Measurements from ENCODE around the gene LDLRAD4. TPM values are rescaled to one million over a fixed set of nuclear protein-coding genes. Genes with fewer than 3 reads are reported as not detected.

Gene LDLRAD4
- total RNA-seq, 1 experiment from 2014 or later = 204 TPM

DNA sequence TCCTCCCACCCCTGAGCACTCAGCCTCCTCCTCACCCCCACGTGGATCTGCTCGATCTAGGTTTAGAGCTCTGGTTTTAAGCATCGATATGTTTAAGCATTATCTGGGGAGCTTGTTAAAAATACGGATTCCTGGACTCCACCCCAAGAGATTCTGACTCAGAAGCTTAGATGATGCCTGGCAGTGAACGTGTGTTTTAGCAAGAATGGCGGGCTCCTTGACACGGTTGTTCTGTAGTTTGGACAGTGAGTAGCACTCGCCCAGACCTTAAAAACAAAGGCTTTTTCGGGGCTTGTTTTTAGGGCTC lies 47.3 kb downstream of the LDLRAD4 start:
- H3K27ac ChIP-seq (ENCODE audit: low read length) = no peak overlapping the region
- no peak overlapping the region for H3K4me3 ChIP-seq (ENCODE audit: low read length)
- no peak for DNase-seq
- no peaks in the 10 kb centered on the region for H3K36me3 ChIP-seq (ENCODE audit: insufficient read depth, low read length)
- H4K20me1 ChIP-seq (ENCODE audit: insufficient read depth, low read depth, low read length) = no peaks in the 10 kb centered on the region
- no peaks in the 10 kb centered on the region for H3K9me3 ChIP-seq (ENCODE audit: low read length)
- no peaks in the 10 kb centered on the region for H3K9me2 ChIP-seq (replicated peaks; ENCODE audit: insufficient read depth, low read length)
- H3K4me2 ChIP-seq (ENCODE audit: low read depth, low read length, poor library complexity, severe bottlenecking) = no peak overlapping the region
- no peaks in the 10 kb centered on the region for H3K27me3 ChIP-seq (ENCODE audit: low read length)
- no peaks in the 10 kb centered on the region for H3K79me2 ChIP-seq (ENCODE audit: low read length)
- no peaks in the 10 kb centered on the region for H3K4me1 ChIP-seq (ENCODE audit: low read length)
- no peak overlapping the region for H3K9ac ChIP-seq (ENCODE audit: low read length)
- no peak overlapping the region for H2AFZ ChIP-seq (ENCODE audit: low read length)

DNA sequence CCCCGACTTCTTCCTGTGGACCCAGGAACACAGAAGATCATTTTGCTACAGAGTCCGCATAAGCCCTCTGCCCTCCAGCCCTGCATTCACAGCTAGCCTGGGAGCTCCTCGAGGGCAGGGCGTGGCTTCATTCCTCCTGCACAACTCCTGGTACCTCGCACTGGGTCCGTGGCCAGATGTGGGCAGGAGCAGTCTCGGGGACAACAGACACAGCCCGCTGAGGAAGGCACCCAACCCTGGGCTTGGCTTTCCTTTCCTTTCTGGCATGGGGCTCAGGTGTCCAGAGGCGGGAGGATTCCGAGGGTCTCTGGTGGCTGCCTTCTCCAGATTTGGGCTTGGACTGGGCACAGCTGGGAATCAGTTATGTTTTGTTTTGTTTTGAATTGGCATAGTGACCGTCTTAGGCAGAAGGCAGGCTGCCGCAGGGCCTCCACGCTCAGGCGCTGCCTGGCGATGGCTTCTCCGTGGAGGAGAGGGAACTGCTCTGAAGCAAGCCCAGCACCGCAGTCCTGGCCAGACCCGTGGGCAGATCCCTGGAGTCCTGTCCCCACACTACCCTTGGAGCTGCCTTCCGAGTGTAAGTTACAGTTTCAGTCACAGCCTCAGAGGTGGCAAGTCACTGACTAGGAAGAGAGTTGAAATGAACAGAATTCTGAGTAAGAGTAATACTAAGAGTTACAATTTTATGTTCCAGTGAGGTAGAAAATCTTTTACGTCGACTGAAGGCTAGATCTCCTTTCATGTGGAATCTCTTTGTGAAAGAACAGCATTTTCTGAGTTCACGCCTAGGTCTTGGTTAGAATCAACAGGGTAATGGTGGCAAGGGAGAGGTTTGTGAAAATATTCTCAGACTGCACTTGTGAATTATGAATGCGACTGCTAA lies 47.9 kb downstream of the LDLRAD4 start:
- no peak overlapping the region for H3K4me2 ChIP-seq (ENCODE audit: low read depth, low read length, poor library complexity, severe bottlenecking)
- no peaks in the 10 kb centered on the region for H4K20me1 ChIP-seq (ENCODE audit: insufficient read depth, low read depth, low read length)
- H3K27ac ChIP-seq (ENCODE audit: low read length) = no peak overlapping the region
- H3K4me1 ChIP-seq (ENCODE audit: low read length) = no peaks in the 10 kb centered on the region
- no peak overlapping the region for H2AFZ ChIP-seq (ENCODE audit: low read length)
- H3K27me3 ChIP-seq (ENCODE audit: low read length) = no peaks in the 10 kb centered on the region
- no peaks in the 10 kb centered on the region for H3K9me3 ChIP-seq (ENCODE audit: low read length)
- DNase-seq = no peak
- H3K9ac ChIP-seq (ENCODE audit: low read length) = no peak overlapping the region
- H3K36me3 ChIP-seq (ENCODE audit: insufficient read depth, low read length) = no peaks in the 10 kb centered on the region
- no peak overlapping the region for H3K4me3 ChIP-seq (ENCODE audit: low read length)
- no peaks in the 10 kb centered on the region for H3K9me2 ChIP-seq (replicated peaks; ENCODE audit: insufficient read depth, low read length)
- no peaks in the 10 kb centered on the region for H3K79me2 ChIP-seq (ENCODE audit: low read length)

DNA sequence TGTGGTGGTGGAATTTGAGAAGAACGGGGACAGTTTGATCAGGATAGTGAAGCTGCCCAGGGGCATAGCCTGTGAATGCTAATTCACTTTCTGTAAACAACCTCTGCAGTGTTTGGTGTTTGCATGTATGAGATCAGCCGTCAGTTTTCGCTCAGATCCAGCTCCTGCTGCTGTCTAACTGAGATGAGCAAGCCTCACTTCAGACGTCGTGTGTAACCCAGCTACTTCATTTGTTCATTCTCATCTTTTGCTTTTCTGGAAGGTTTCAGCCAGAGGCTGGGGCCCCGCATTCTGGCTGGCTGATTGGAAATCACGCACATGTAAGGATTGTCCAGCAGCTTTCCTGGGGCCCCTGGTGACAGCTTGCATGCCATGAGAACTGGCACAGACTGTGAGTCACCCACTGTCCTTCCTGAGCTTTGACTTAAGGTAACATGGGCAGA lies 48.9 kb downstream of the LDLRAD4 start:
- no peaks in the 10 kb centered on the region for H3K9me3 ChIP-seq (ENCODE audit: low read length)
- no peaks in the 10 kb centered on the region for H3K4me1 ChIP-seq (ENCODE audit: low read length)
- no peak for DNase-seq
- H3K36me3 ChIP-seq (ENCODE audit: insufficient read depth, low read length) = no peaks in the 10 kb centered on the region
- no peak overlapping the region for H3K27ac ChIP-seq (ENCODE audit: low read length)
- H2AFZ ChIP-seq (ENCODE audit: low read length) = no peak overlapping the region
- H4K20me1 ChIP-seq (ENCODE audit: insufficient read depth, low read depth, low read length) = no peaks in the 10 kb centered on the region
- H3K9ac ChIP-seq (ENCODE audit: low read length) = no peak overlapping the region
- no peaks in the 10 kb centered on the region for H3K27me3 ChIP-seq (ENCODE audit: low read length)
- H3K4me3 ChIP-seq (ENCODE audit: low read length) = no peak overlapping the region
- H3K79me2 ChIP-seq (ENCODE audit: low read length) = no peaks in the 10 kb centered on the region
- H3K4me2 ChIP-seq (ENCODE audit: low read depth, low read length, poor library complexity, severe bottlenecking) = no peak overlapping the region
- H3K9me2 ChIP-seq (replicated peaks; ENCODE audit: insufficient read depth, low read length) = no peaks in the 10 kb centered on the region

DNA sequence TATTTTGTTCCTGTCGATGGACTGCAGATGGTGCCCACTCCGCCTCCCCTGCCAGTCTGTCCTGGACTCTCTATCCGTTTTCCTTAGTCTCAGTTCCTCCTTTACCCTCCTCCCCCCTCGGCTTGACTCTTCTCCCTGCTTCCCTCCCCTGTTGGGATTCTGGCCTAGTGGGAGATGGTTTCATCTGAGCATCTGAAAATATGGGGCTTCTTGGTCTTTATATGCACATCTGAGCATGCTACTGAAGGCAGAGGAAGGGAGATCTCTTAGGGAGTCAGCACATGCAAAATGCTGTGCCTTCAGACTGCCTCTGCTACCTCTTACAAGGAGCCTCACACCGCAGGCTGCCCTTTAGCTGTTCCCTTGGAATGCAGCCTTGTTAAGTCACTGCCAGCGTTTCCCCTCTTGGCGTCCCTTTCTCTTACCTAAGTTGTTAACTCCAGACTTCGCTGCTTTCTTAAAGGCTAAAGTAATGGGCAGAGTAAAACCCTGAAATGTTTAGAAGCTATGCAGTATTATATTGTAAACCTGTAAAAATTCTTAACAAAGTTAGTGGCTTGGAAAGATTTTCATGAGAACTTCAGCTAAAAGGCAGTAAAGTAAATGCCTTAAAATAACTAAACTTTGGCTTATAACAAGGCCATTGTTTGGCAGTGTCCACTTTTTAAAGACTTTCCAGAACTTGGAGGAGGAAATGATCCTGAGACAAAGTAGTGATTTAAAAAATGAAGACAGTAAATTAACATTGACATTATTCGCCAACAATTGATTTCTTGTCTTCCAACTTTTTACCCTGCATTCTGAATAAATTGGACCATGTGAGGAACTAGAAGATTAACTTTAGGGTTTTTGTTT lies 49.8 kb downstream of the LDLRAD4 start:
- H3K36me3 ChIP-seq (ENCODE audit: insufficient read depth, low read length) = no peaks in the 10 kb centered on the region
- H3K4me2 ChIP-seq (ENCODE audit: low read depth, low read length, poor library complexity, severe bottlenecking) = no peak overlapping the region
- no peaks in the 10 kb centered on the region for H3K79me2 ChIP-seq (ENCODE audit: low read length)
- no peaks in the 10 kb centered on the region for H3K4me1 ChIP-seq (ENCODE audit: low read length)
- H2AFZ ChIP-seq (ENCODE audit: low read length) = no peak overlapping the region
- H3K9me3 ChIP-seq (ENCODE audit: low read length) = no peaks in the 10 kb centered on the region
- DNase-seq = no peak
- no peak overlapping the region for H3K27ac ChIP-seq (ENCODE audit: low read length)
- H3K4me3 ChIP-seq (ENCODE audit: low read length) = no peak overlapping the region
- no peaks in the 10 kb centered on the region for H3K9me2 ChIP-seq (replicated peaks; ENCODE audit: insufficient read depth, low read length)
- H3K9ac ChIP-seq (ENCODE audit: low read length) = no peak overlapping the region
- H3K27me3 ChIP-seq (ENCODE audit: low read length) = no peaks in the 10 kb centered on the region
- H4K20me1 ChIP-seq (ENCODE audit: insufficient read depth, low read depth, low read length) = no peaks in the 10 kb centered on the region

DNA sequence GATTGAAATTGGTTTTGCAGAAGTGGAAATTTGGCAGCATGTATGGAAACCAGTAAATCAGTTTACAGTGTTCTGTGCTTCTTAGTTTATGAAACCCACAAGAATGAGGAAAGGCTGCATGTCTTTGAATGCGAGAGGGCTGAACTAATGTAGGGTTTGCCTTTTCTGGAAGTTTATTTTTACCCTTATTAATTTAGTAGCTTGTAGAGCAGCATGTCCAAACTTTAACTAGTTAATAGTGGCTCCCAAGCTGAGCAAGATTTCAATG lies 50.4 kb downstream of the LDLRAD4 start:
- no peaks in the 10 kb centered on the region for H3K4me1 ChIP-seq (ENCODE audit: low read length)
- H3K9ac ChIP-seq (ENCODE audit: low read length) = no peak overlapping the region
- H3K27me3 ChIP-seq (ENCODE audit: low read length) = no peaks in the 10 kb centered on the region
- H3K36me3 ChIP-seq (ENCODE audit: insufficient read depth, low read length) = no peaks in the 10 kb centered on the region
- H4K20me1 ChIP-seq (ENCODE audit: insufficient read depth, low read depth, low read length) = no peaks in the 10 kb centered on the region
- DNase-seq = no peak
- no peak overlapping the region for H2AFZ ChIP-seq (ENCODE audit: low read length)
- H3K9me3 ChIP-seq (ENCODE audit: low read length) = no peaks in the 10 kb centered on the region
- no peaks in the 10 kb centered on the region for H3K9me2 ChIP-seq (replicated peaks; ENCODE audit: insufficient read depth, low read length)
- no peak overlapping the region for H3K27ac ChIP-seq (ENCODE audit: low read length)
- no peaks in the 10 kb centered on the region for H3K79me2 ChIP-seq (ENCODE audit: low read length)
- no peak overlapping the region for H3K4me3 ChIP-seq (ENCODE audit: low read length)
- H3K4me2 ChIP-seq (ENCODE audit: low read depth, low read length, poor library complexity, severe bottlenecking) = no peak overlapping the region

DNA sequence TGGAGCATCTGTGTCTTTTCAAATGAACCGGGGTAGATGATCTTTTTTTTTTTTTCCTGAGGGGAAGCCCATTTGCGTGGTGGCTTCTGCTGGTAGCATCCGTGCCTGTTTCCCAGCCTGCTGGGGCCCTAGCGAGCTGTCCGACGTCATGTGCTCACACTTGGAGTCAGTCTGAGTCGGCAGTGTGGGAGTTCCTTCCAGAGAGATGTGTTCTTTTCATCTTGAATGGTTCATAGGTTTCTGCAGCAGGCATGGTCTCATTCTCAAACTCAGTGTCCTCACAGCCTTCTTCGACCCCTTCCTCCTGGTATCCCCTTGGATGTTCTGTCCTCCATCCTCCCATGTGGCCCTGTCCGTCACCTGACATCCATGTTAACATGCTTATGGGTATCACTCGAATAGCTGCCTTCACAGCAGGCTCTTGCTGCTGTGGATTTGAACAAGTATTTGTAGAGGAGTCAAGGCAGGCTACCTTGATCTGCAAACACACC lies 51.0 kb downstream of the LDLRAD4 start:
- no peaks in the 10 kb centered on the region for H3K4me1 ChIP-seq (ENCODE audit: low read length)
- DNase-seq = no peak
- H3K9me2 ChIP-seq (replicated peaks; ENCODE audit: insufficient read depth, low read length) = no peaks in the 10 kb centered on the region
- H3K9me3 ChIP-seq (ENCODE audit: low read length) = no peaks in the 10 kb centered on the region
- no peaks in the 10 kb centered on the region for H4K20me1 ChIP-seq (ENCODE audit: insufficient read depth, low read depth, low read length)
- H3K79me2 ChIP-seq (ENCODE audit: low read length) = no peaks in the 10 kb centered on the region
- H3K27me3 ChIP-seq (ENCODE audit: low read length) = no peaks in the 10 kb centered on the region
- H3K9ac ChIP-seq (ENCODE audit: low read length) = no peak overlapping the region
- H3K4me3 ChIP-seq (ENCODE audit: low read length) = no peak overlapping the region
- no peak overlapping the region for H2AFZ ChIP-seq (ENCODE audit: low read length)
- no peak overlapping the region for H3K27ac ChIP-seq (ENCODE audit: low read length)
- no peak overlapping the region for H3K4me2 ChIP-seq (ENCODE audit: low read depth, low read length, poor library complexity, severe bottlenecking)
- H3K36me3 ChIP-seq (ENCODE audit: insufficient read depth, low read length) = no peaks in the 10 kb centered on the region

DNA sequence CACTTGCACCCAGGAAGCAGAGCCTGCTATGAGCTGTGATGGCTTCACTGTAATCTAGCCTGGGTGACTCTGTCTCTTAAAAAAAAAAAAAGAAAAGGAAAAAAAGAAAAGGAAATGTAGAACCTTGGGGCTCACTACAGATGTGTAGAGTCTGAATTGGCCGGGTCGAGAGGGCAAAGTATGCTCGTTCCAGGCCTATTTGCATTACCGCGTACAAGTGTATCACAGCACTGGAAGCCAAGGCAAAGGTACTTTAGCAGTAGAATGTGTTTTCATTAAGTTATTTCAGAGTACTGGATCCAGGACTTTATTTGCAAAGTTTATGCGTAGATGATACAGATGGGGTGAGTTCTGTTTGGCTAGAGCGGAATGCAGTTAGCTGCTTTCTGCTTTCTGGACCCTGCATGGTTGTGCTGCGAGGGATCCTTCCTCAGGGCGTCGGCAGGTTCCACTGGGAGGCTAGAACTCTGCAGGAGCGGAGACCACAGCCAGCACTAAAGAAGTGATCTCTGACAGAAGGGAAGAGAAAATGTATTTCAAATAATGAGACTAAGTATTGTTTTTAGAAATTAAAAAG lies 51.8 kb downstream of the LDLRAD4 start:
- Histone ChIP-seq H3K79me2 (ENCODE audit: low read length) (no peaks in the 10 kb centered on the region), H3K9me2 (replicated peaks; ENCODE audit: insufficient read depth, low read length) (no peaks in the 10 kb centered on the region), H3K4me1 (ENCODE audit: low read length) (no peaks in the 10 kb centered on the region), H4K20me1 (ENCODE audit: insufficient read depth, low read depth, low read length) (no peaks in the 10 kb centered on the region), H3K27me3 (ENCODE audit: low read length) (no peaks in the 10 kb centered on the region), H3K9ac (ENCODE audit: low read length) (no peak overlapping the region), H3K27ac (ENCODE audit: low read length) (no peak overlapping the region), H2AFZ (ENCODE audit: low read length) (no peak overlapping the region), H3K36me3 (ENCODE audit: insufficient read depth, low read length) (no peaks in the 10 kb centered on the region), H3K4me3 (ENCODE audit: low read length) (no peak overlapping the region), H3K4me2 (ENCODE audit: low read depth, low read length, poor library complexity, severe bottlenecking) (no peak overlapping the region), H3K9me3 (ENCODE audit: low read length) (no peaks in the 10 kb centered on the region)
- no peak for DNase-seq

DNA sequence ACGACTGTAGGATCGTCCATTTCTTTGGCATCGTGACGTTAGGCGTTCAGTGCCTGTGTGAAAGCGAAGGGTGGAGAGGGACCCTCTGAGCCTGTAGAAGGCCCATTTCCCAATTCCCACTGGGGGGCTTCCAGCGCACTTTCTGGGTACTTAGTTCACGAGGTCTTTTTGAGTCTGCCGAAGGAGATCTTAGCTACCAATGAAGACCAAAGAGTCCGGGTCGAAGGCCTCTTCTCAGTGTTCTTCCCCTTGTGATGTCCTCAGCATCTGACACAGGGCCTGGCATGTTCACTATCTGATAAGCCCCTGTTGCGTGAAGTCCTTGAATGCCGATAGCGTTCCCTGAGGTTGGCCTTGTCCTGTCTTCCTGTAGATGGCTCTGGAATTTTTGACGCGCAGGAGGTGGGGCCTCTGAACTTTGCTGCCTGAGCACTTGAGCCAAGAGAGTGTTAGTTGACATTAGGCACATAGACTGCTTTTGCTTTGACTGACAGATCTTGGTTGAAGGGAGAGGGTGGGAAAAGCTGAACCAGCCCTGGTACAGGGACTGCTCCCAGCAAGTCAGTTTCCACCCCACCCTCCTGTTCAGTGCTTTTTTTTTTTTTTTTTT lies 52.8 kb downstream of the LDLRAD4 start:
- H3K9me2 ChIP-seq (replicated peaks; ENCODE audit: insufficient read depth, low read length) = no peaks in the 10 kb centered on the region
- DNase-seq = no peak
- H3K4me2 ChIP-seq (ENCODE audit: low read depth, low read length, poor library complexity, severe bottlenecking) = no peak overlapping the region
- H3K9ac ChIP-seq (ENCODE audit: low read length) = no peak overlapping the region
- H3K4me1 ChIP-seq (ENCODE audit: low read length) = no peaks in the 10 kb centered on the region
- no peak overlapping the region for H3K4me3 ChIP-seq (ENCODE audit: low read length)
- H3K79me2 ChIP-seq (ENCODE audit: low read length) = no peaks in the 10 kb centered on the region
- no peak overlapping the region for H2AFZ ChIP-seq (ENCODE audit: low read length)
- H3K27ac ChIP-seq (ENCODE audit: low read length) = no peak overlapping the region
- H3K36me3 ChIP-seq (ENCODE audit: insufficient read depth, low read length) = no peaks in the 10 kb centered on the region
- no peaks in the 10 kb centered on the region for H3K27me3 ChIP-seq (ENCODE audit: low read length)
- H4K20me1 ChIP-seq (ENCODE audit: insufficient read depth, low read depth, low read length) = no peaks in the 10 kb centered on the region
- H3K9me3 ChIP-seq (ENCODE audit: low read length) = no peaks in the 10 kb centered on the region

Measured in Karpas-422 (cell line).